HEK293 (cell line): ENCODE results near the gene ARL15.

Source experiments
- CTCF ChIA-PET: fragments of 350-600 bp; formaldehyde crosslinking; extraction: SDS; loops from one replicate; lab custom pipeline; 2021; ENCODE audit warnings: antibody characterized with exemption; lab: Yijun Ruan, JAX
- POLR2A ChIA-PET: fragments of 300-600 bp; formaldehyde crosslinking; extraction: SDS; loops from one replicate; lab custom pipeline; 2020; ENCODE audit warnings: antibody characterized with exemption, inconsistent platforms; lab: Yijun Ruan, JAX
- H3K27ac ChIP-seq: fragments of 200-500 bp; sonication (Bioruptor generic); 2 replicates; pipeline ENCODE4 v1.5.1; 2014; ENCODE audit warnings: low read depth, low read length, control low read depth, inconsistent platforms; ENCODE audit errors: extremely low read depth
- H3K36me3 ChIP-seq, 2 experiments: fragments of 200-500 bp in 1 of 2; sonication (Bioruptor generic) in 1 of 2; 1 replicate in 1 of 2; 2 replicates in 1 of 2; pipeline ENCODE4 v1.5.1; 2014 to 2017; ENCODE audit warnings: inconsistent platforms in 2 of 2, low read length in 2 of 2; ENCODE audit not compliant: control insufficient read depth in 2 of 2, insufficient read depth in 1 of 2
- H3K4me1 ChIP-seq: fragments of 200-500 bp; sonication (Bioruptor generic); 2 replicates; pipeline ENCODE4 v1.5.1; 2014; ENCODE audit warnings: mild to moderate bottlenecking, low read length, inconsistent platforms; ENCODE audit not compliant: control insufficient read depth, insufficient read depth
- H3K4me3 ChIP-seq: 2 replicates; pipeline ENCODE4 v1.5.1; 2011; ENCODE audit warnings: low read depth, mild to moderate bottlenecking, control low read depth, low read length, moderate library complexity
- H3K9me3 ChIP-seq: fragments of 200-500 bp; sonication (Bioruptor generic); 2 replicates; pipeline ENCODE4 v1.5.1; 2014; ENCODE audit warnings: low read depth, low read length, inconsistent platforms; ENCODE audit not compliant: control insufficient read depth, insufficient read depth
- BCL11B ChIP-seq: fragments of 450-650 bp; formaldehyde crosslinking; IDR thresholded peaks from 2 replicates; pipeline ENCODE4 v1.5.1; 2016; ENCODE audit warnings: low read depth, missing biosample characterization, missing genetic modification characterization
- EGR2 ChIP-seq: fragments of 450-650 bp; formaldehyde crosslinking; IDR thresholded peaks from 2 replicates; pipeline ENCODE4 v1.5.1; 2016; ENCODE audit warnings: low read depth, missing biosample characterization, missing genetic modification characterization
- IKZF3 ChIP-seq: fragments of 450-650 bp; IDR thresholded peaks from 2 replicates; pipeline ENCODE4 v1.5.0; 2018; ENCODE audit warnings: missing biosample characterization, mild to moderate bottlenecking, missing genetic modification characterization, moderate library complexity
- KLF10 ChIP-seq: fragments of 450-650 bp; IDR thresholded peaks from 2 replicates; pipeline ENCODE4 v1.5.1; 2018; ENCODE audit warnings: missing biosample characterization, mild to moderate bottlenecking, missing genetic modification characterization
- KLF7 ChIP-seq: fragments of 450-650 bp; formaldehyde crosslinking; IDR thresholded peaks from 2 replicates; pipeline ENCODE4 v1.5.1; 2016; ENCODE audit warnings: missing biosample characterization, missing genetic modification characterization, borderline replicate concordance
- ZBTB20 ChIP-seq: fragments of 450-650 bp; formaldehyde crosslinking; IDR thresholded peaks from 2 replicates; pipeline ENCODE4 v1.5.1; 2016; ENCODE audit warnings: missing biosample characterization, missing genetic modification characterization
- ZFP69B ChIP-seq: fragments of 450-650 bp; formaldehyde crosslinking; IDR thresholded peaks from 2 replicates; pipeline ENCODE4 v1.5.1; 2016; ENCODE audit warnings: missing biosample characterization, missing genetic modification characterization
- ZIC2 ChIP-seq: fragments of 450-650 bp; formaldehyde crosslinking; IDR thresholded peaks from 2 replicates; pipeline ENCODE4 v1.5.1; 2016; ENCODE audit warnings: missing biosample characterization, missing genetic modification characterization
- ZNF211 ChIP-seq: fragments of 450-650 bp; formaldehyde crosslinking; IDR thresholded peaks from 2 replicates; pipeline ENCODE4 v1.5.1; 2016; ENCODE audit warnings: low read depth, missing biosample characterization, missing genetic modification characterization
- ZNF274 ChIP-seq, 2 experiments: fragments of 200-500 bp in 1 of 2; fragments of 450-650 bp in 1 of 2; sonication (Bioruptor generic) in 1 of 2; formaldehyde crosslinking in 1 of 2; IDR thresholded peaks; 2 replicates each; pipeline versions ENCODE4 v1.5.1 to v1.6.1; 2014 to 2016; ENCODE audit warnings: borderline replicate concordance in 1 of 2, inconsistent platforms in 1 of 2, low read length in 1 of 2, missing biosample characterization in 1 of 2, missing genetic modification characterization in 1 of 2
- ZNF362 ChIP-seq: fragments of 450-650 bp; formaldehyde crosslinking; IDR thresholded peaks from 2 replicates; pipeline ENCODE4 v1.5.1; 2016; ENCODE audit warnings: missing biosample characterization, missing genetic modification characterization
- ZNF37A ChIP-seq: fragments of 450-650 bp; IDR thresholded peaks from 2 replicates; pipeline ENCODE4 v1.5.1; 2018; ENCODE audit warnings: missing biosample characterization, missing genetic modification characterization
- ZNF501 ChIP-seq: fragments of 450-650 bp; formaldehyde crosslinking; IDR thresholded peaks from 2 replicates; pipeline ENCODE4 v1.5.1; 2016; ENCODE audit warnings: missing biosample characterization, missing genetic modification characterization
- ZNF514 ChIP-seq: fragments of 450-650 bp; formaldehyde crosslinking; IDR thresholded peaks from 2 replicates; pipeline ENCODE4 v1.5.1; 2016; ENCODE audit warnings: missing biosample characterization, missing genetic modification characterization
- ZNF529 ChIP-seq: fragments of 450-650 bp; formaldehyde crosslinking; IDR thresholded peaks from 2 replicates; pipeline ENCODE4 v1.5.1; 2017; ENCODE audit warnings: missing genetic modification characterization, missing biosample characterization; ENCODE audit not compliant: insufficient replicate concordance
- TF ChIP-seq, protein P1 (sequence below): fragments of 450-650 bp; formaldehyde crosslinking; IDR thresholded peaks from 2 replicates; pipeline ENCODE4 v1.5.1; 2016; ENCODE audit warnings: missing biosample characterization, missing genetic modification characterization, borderline replicate concordance
- TF ChIP-seq, protein P2 (sequence below): fragments of 450-650 bp; formaldehyde crosslinking; IDR thresholded peaks from 2 replicates; pipeline ENCODE4 v1.5.1; 2016; ENCODE audit warnings: missing biosample characterization, missing genetic modification characterization

The ARL15 gene

DNA sequence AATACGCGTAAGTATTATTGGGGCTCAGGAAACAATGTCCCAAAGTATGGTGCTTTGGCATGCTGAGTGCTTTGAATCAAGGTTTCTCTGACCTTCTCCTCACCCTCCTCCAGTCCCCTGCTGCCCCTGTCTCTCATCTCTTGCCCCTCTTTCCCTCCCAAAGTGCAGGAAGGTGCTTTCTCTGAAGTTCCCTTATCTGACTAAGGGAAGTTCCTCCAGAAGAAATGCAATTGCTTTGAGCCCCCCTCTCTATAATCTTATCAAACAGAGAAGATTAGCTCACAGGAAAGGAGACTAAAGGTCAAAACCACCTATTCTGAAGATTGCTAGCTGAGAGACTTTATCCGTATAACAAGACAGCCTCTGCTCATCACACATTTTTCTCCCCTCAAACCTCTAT, 288.1 kb downstream of the ARL15 start (continued):
- TF ChIP-seq, protein P1, sequence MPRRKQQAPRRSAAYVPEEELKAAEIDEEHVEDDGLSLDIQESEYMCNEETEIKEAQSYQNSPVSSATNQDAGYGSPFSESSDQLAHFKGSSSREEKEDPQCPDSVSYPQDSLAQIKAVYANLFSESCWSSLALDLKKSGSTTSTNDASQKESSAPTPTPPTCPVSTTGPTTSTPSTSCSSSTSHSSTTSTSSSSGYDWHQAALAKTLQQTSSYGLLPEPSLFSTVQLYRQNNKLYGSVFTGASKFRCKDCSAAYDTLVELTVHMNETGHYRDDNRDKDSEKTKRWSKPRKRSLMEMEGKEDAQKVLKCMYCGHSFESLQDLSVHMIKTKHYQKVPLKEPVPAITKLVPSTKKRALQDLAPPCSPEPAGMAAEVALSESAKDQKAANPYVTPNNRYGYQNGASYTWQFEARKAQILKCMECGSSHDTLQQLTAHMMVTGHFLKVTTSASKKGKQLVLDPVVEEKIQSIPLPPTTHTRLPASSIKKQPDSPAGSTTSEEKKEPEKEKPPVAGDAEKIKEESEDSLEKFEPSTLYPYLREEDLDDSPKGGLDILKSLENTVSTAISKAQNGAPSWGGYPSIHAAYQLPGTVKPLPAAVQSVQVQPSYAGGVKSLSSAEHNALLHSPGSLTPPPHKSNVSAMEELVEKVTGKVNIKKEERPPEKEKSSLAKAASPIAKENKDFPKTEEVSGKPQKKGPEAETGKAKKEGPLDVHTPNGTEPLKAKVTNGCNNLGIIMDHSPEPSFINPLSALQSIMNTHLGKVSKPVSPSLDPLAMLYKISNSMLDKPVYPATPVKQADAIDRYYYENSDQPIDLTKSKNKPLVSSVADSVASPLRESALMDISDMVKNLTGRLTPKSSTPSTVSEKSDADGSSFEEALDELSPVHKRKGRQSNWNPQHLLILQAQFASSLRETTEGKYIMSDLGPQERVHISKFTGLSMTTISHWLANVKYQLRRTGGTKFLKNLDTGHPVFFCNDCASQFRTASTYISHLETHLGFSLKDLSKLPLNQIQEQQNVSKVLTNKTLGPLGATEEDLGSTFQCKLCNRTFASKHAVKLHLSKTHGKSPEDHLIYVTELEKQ: no peak
- TF ChIP-seq KLF7 (tag by site-specific recombination) (no peak), ZNF37A (tag by site-specific recombination) (no peak)
- TF ChIP-seq, all 188 proteins: peak for 0

GRCh38 chr5:54021431-54022164, 288.8 kb downstream of the ARL15 start:
- ChIA-PET CTCF (interaction anchor here (0.7 kb wide), 1 partner anchor 206 kb away, joined by 3 read pairs; no protein-coding TSS in a partner anchor), POLR2A (no interaction called here)
- Histone ChIP-seq H3K9me3 (no peaks in the 10 kb centered on the region), H3K4me3 (no peak overlapping the region), H3K27ac (no peak overlapping the region), H3K4me1 (no peaks in the 10 kb centered on the region), H3K36me3 (no peaks in the 10 kb centered on the region)
- TF ChIP-seq ZIC2 (tag by site-specific recombination): no peak

DNA sequence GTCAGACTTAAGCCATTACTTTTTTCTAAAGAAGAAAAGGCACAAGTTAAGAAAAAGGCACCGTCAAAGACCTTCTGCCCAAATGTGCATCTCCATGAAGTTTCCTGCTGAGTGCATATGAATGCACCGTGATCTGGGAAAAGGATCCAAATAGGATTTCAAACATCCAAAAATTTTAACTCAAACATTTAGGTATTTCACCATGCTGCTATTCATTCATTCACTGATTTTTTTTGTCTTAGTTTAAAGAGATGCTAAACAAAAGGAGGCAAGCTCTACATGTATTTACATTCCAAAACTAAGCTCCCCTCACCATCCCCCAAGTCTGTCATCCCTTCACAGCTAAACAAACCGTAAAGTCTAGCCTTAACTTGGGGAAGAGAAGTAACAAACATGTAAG, 291.9 kb downstream of the ARL15 start:
- Histone ChIP-seq H3K4me1 (no peaks in the 10 kb centered on the region), H3K36me3 (no peaks in the 10 kb centered on the region), H3K27ac (no peak overlapping the region), H3K4me3 (no peak overlapping the region), H3K9me3 (no peaks in the 10 kb centered on the region)
- ChIA-PET CTCF (interaction anchor here (0.5 kb wide), 1 partner anchor 540 kb away, joined by 8 read pairs; no protein-coding TSS in a partner anchor), POLR2A (no interaction called here)
- TF ChIP-seq ZNF514 (tag by site-specific recombination) (no peak), ZNF362 (tag by site-specific recombination) (no peak), ZBTB20 (tag by site-specific recombination) (no peak), ZNF501 (tag by site-specific recombination) (no peak), BCL11B (tag by site-specific recombination) (no peak), ZNF529 (no peak)

DNA sequence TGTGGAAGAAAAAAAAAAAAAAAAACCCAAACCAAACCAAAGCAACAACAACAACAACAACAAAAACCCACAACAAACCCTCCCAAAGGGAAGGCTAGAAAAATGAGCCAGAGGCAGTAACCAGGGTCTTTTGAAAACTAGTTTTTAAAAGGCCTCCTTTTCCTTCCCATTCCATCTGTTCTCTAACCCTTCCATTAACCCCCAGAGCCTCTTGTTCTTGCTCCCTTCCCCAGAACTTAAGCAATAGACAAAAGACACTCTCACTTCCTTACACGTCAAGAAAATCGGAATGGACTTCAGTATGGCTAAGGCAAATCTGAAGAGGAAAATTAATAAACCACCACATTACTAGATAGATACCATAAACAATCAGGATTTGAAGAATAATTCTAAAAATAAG, 292.8 kb downstream of the ARL15 start:
- Histone ChIP-seq H3K9me3 (no peaks in the 10 kb centered on the region), H3K27ac (no peak overlapping the region), H3K4me3 (no peak overlapping the region), H3K36me3 (no peaks in the 10 kb centered on the region), H3K4me1 (no peaks in the 10 kb centered on the region)
- CTCF ChIA-PET: interaction anchor here (1.2 kb wide), 1 partner anchor 26 kb away, joined by 3 read pairs; no protein-coding TSS in a partner anchor
- POLR2A ChIA-PET: no interaction called here
- TF ChIP-seq KLF10 (tag by site-specific recombination): no peak
- TF ChIP-seq ZNF274 (IDR thresholded peaks at IDR 0.05; ENCODE audit: low read length): no peak
- no peak for TF ChIP-seq ZNF274 (tag by site-specific recombination; IDR thresholded peaks at IDR 0.05; ENCODE audit: borderline replicate concordance)
- TF ChIP-seq, protein P2, sequence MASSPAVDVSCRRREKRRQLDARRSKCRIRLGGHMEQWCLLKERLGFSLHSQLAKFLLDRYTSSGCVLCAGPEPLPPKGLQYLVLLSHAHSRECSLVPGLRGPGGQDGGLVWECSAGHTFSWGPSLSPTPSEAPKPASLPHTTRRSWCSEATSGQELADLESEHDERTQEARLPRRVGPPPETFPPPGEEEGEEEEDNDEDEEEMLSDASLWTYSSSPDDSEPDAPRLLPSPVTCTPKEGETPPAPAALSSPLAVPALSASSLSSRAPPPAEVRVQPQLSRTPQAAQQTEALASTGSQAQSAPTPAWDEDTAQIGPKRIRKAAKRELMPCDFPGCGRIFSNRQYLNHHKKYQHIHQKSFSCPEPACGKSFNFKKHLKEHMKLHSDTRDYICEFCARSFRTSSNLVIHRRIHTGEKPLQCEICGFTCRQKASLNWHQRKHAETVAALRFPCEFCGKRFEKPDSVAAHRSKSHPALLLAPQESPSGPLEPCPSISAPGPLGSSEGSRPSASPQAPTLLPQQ (tag by site-specific recombination): no peak
- no peak for TF ChIP-seq ZNF211 (tag by site-specific recombination)
- no peak for TF ChIP-seq ZNF514 (tag by site-specific recombination)
- TF ChIP-seq IKZF3 (tag by site-specific recombination): no peak
- no peak for TF ChIP-seq EGR2 (tag by site-specific recombination)
- no peak for TF ChIP-seq ZFP69B
